GM23338 (cell line): ENCODE measurements around the gene PMAIP1. TPM values are rescaled to one million over a fixed set of nuclear protein-coding genes. Genes with fewer than 3 reads are reported as not detected.

ENCODE experiments used
- ATAC-seq: fragments of 200-7000 bp; cut with Tn5 transposase; 3 replicates; pipeline ENCODE4 v1.9.1; 2020
- DNase-seq: peaks from one replicate; pipeline ENCODE4 v3.0.0-alpha.2; 2015; ENCODE audit warnings: low spot score
- H2AFZ ChIP-seq: fragments of 200-600 bp; sonication (generic); 2 replicates; pipeline ENCODE4 v1.8.0; 2016; ENCODE audit warnings: antibody characterized with exemption, mild to moderate bottlenecking, moderate library complexity
- H3F3A ChIP-seq: fragments of 200-600 bp; sonication (generic); replicated peaks from 2 replicates; pipeline ENCODE4 v1.8.0; 2017; ENCODE audit warnings: antibody characterized with exemption, mixed run types, low read depth
- H3K27ac ChIP-seq: fragments of 200-600 bp; sonication (generic); 2 replicates; pipeline ENCODE4 v1.6.1; 2016; ENCODE audit warnings: low read depth
- H3K27me3 ChIP-seq: fragments of 200-600 bp; sonication (generic); 2 replicates; pipeline ENCODE4 v1.8.0; 2016; ENCODE audit warnings: mild to moderate bottlenecking, mixed run types, moderate library complexity; ENCODE audit not compliant: insufficient read depth
- H3K36me3 ChIP-seq: fragments of 200-600 bp; sonication (generic); 2 replicates; pipeline ENCODE4 v1.8.0; 2016; ENCODE audit warnings: mild to moderate bottlenecking; ENCODE audit not compliant: insufficient read depth
- H3K4me1 ChIP-seq: fragments of 200-600 bp; sonication (generic); 2 replicates; pipeline ENCODE4 v1.8.0; 2016; ENCODE audit warnings: mild to moderate bottlenecking, moderate library complexity; ENCODE audit not compliant: insufficient read depth
- H3K4me2 ChIP-seq: fragments of 200-600 bp; sonication (generic); 2 replicates; pipeline ENCODE4 v1.7.1; 2017; ENCODE audit warnings: mixed run types
- H3K4me3 ChIP-seq: fragments of 200-600 bp; sonication (generic); 2 replicates; pipeline ENCODE4 v1.6.1; 2016; ENCODE audit warnings: mixed run types
- H3K79me2 ChIP-seq: fragments of 200-600 bp; sonication (generic); replicated peaks from 2 replicates; pipeline ENCODE4 v1.8.0; 2017; ENCODE audit warnings: mild to moderate bottlenecking; ENCODE audit not compliant: insufficient read depth
- H3K9me2 ChIP-seq: fragments of 200-600 bp; sonication (generic); 2 replicates; pipeline ENCODE4 v1.8.0; 2017; ENCODE audit not compliant: insufficient read depth
- H4K20me1 ChIP-seq: fragments of 200-600 bp; sonication (generic); replicated peaks from 2 replicates; pipeline ENCODE4 v1.8.0; 2017; ENCODE audit warnings: mild to moderate bottlenecking; ENCODE audit not compliant: insufficient read depth
- H3K27ac Mint-ChIP-seq: 2 replicates; pipeline ENCODE4 v1.8.0; 2020; ENCODE audit warnings: inconsistent platforms, mild to moderate bottlenecking, moderate library complexity, mixed read lengths
- H3K27me3 Mint-ChIP-seq: 3 replicates; pipeline ENCODE4 v1.8.0; 2022; ENCODE audit warnings: low read depth, mild to moderate bottlenecking, moderate library complexity, mixed read lengths, inconsistent platforms; ENCODE audit not compliant: insufficient read depth, poor library complexity
- H3K36me3 Mint-ChIP-seq: 3 replicates; pipeline ENCODE4 v1.8.0; 2021; ENCODE audit warnings: low read depth, mild to moderate bottlenecking, inconsistent platforms, moderate library complexity, mixed read lengths
- H3K4me1 Mint-ChIP-seq: 3 replicates; pipeline ENCODE4 v1.8.0; 2020; ENCODE audit warnings: mild to moderate bottlenecking, inconsistent platforms, mixed read lengths
- H3K4me3 Mint-ChIP-seq: 3 replicates; pipeline ENCODE4 v1.8.0; 2021; ENCODE audit warnings: moderate library complexity, mild to moderate bottlenecking, inconsistent platforms, mixed read lengths
- H3K9me3 Mint-ChIP-seq: 3 replicates; pipeline ENCODE4 v1.8.0; 2020; ENCODE audit warnings: moderate library complexity, mild to moderate bottlenecking, inconsistent platforms, mixed read lengths
- ZNF331 ChIP-seq: fragments of 250-450 bp; sonication (Bioruptor Pico); IDR thresholded peaks from 2 replicates; pipeline ENCODE4 v1.5.0; 2020; ENCODE audit warnings: low read depth, mild to moderate bottlenecking, moderate library complexity
- polyA plus RNA-seq: library from polyadenylated mRNA; unstranded; fragments of >200 nt; fragmentation: Nextera tagmentation; extraction: Ambion mirVana; gene quantifications from 2 replicates; pipeline ENCODE4 v1.2.1, GENCODE V29; 2016
- total RNA-seq: library from RNA; depleted of rRNA; stranded (reverse); fragments of >200 nt; shearing (Covaris generic); gene quantifications from 2 replicates; pipeline ENCODE4 v1.2.3, GENCODE V29; 2014
- TF ChIP-seq, protein P1 (sequence below): fragments of 250-450 bp; sonication (Bioruptor Pico); IDR thresholded peaks from 2 replicates; pipeline ENCODE4 v1.5.0; 2020; ENCODE audit warnings: mild to moderate bottlenecking, moderate library complexity

Gene PMAIP1
- total and polyA plus RNA-seq, 2 experiments from 2014 or later, result 156 to 296 TPM

DNA sequence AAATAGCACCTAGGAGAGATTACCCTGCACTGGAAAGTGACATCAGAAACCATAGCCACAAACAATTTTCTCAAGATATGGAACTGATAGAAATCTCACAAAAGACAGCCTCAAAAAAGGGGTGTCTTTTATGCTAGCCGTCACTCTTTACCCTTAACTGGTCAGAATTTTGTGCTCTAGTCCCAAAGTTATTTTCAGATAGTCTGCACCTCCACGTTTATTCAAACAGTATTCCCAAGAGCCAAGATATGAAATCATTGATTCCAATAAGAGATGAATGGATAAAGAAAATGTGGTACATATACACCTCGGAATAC is 23.5 kb upstream of the PMAIP1 start (continued):
- TF ChIP-seq, protein P1, sequence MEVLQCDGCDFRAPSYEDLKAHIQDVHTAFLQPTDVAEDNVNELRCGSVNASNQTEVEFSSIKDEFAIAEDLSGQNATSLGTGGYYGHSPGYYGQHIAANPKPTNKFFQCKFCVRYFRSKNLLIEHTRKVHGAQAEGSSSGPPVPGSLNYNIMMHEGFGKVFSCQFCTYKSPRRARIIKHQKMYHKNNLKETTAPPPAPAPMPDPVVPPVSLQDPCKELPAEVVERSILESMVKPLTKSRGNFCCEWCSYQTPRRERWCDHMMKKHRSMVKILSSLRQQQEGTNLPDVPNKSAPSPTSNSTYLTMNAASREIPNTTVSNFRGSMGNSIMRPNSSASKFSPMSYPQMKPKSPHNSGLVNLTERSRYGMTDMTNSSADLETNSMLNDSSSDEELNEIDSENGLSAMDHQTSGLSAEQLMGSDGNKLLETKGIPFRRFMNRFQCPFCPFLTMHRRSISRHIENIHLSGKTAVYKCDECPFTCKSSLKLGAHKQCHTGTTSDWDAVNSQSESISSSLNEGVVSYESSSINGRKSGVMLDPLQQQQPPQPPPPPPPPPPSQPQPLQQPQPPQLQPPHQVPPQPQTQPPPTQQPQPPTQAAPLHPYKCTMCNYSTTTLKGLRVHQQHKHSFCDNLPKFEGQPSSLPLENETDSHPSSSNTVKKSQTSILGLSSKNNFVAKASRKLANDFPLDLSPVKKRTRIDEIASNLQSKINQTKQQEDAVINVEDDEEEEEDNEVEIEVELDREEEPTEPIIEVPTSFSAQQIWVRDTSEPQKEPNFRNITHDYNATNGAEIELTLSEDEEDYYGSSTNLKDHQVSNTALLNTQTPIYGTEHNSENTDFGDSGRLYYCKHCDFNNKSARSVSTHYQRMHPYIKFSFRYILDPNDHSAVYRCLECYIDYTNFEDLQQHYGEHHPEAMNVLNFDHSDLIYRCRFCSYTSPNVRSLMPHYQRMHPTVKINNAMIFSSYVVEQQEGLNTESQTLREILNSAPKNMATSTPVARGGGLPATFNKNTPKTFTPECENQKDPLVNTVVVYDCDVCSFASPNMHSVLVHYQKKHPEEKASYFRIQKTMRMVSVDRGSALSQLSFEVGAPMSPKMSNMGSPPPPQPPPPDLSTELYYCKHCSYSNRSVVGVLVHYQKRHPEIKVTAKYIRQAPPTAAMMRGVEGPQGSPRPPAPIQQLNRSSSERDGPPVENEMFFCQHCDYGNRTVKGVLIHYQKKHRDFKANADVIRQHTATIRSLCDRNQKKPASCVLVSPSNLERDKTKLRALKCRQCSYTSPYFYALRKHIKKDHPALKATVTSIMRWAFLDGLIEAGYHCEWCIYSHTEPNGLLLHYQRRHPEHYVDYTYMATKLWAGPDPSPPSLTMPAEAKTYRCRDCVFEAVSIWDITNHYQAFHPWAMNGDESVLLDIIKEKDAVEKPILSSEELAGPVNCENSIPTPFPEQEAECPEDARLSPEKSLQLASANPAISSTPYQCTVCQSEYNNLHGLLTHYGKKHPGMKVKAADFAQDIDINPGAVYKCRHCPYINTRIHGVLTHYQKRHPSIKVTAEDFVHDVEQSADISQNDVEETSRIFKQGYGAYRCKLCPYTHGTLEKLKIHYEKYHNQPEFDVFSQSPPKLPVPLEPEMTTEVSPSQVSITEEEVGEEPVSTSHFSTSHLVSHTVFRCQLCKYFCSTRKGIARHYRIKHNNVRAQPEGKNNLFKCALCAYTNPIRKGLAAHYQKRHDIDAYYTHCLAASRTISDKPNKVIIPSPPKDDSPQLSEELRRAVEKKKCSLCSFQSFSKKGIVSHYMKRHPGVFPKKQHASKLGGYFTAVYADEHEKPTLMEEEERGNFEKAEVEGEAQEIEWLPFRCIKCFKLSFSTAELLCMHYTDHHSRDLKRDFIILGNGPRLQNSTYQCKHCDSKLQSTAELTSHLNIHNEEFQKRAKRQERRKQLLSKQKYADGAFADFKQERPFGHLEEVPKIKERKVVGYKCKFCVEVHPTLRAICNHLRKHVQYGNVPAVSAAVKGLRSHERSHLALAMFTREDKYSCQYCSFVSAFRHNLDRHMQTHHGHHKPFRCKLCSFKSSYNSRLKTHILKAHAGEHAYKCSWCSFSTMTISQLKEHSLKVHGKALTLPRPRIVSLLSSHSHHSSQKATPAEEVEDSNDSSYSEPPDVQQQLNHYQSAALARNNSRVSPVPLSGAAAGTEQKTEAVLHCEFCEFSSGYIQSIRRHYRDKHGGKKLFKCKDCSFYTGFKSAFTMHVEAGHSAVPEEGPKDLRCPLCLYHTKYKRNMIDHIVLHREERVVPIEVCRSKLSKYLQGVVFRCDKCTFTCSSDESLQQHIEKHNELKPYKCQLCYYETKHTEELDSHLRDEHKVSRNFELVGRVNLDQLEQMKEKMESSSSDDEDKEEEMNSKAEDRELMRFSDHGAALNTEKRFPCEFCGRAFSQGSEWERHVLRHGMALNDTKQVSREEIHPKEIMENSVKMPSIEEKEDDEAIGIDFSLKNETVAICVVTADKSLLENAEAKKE (CRISPR knock-in tag), result no peak

DNA sequence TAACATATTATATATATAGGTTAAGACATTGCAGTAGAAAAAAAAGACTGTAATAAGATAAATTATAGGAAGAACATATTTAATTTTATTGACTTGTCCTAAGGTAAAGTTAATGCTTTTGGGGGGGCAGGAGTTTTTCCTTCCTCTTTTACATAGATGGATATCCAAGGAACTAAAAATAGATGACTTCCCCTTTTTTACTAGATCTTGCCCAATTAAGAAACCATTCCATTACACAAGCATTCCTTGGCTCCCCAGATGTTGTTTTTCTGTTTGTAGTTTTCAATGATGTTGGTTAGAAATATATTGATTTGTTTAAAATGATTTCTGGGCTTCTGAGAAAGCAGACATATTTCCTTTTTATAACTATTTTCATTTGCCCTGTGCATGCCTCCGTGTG is 22.4 kb upstream of the PMAIP1 start:
- H3K9me3 Mint-ChIP-seq, result no peaks in the 10 kb centered on the region

More for the DNA sequence above, 22.4 kb upstream of the PMAIP1 start:
- no peak overlapping the region for H3K4me2 ChIP-seq
- no peaks in the 10 kb centered on the region for H3F3A ChIP-seq
- H3K4me1 ChIP-seq, result peaks cover 33% of the 10 kb centered on the region
- TF ChIP-seq, protein P1 (CRISPR knock-in tag), result no peak
- no peak for TF ChIP-seq ZNF331 (CRISPR knock-in tag)
- Mint-ChIP-seq H3K4me3 (no peak overlapping the region), H3K4me1 (peaks cover 34% of the 10 kb centered on the region), H3K27ac (no peak overlapping the region), H3K36me3 (no peaks in the 10 kb centered on the region), H3K27me3 (peaks cover 3% of the 10 kb centered on the region)
- DNase-seq, result no peak
- H4K20me1 ChIP-seq, result no peaks in the 10 kb centered on the region
- no peaks in the 10 kb centered on the region for H3K27me3 ChIP-seq
- H2AFZ ChIP-seq, result no peak overlapping the region
- H3K4me3 ChIP-seq, result no peak overlapping the region
- no peak overlapping the region for H3K27ac ChIP-seq
- no peaks in the 10 kb centered on the region for H3K36me3 ChIP-seq
- no peaks in the 10 kb centered on the region for H3K79me2 ChIP-seq
- no peak for ATAC-seq
- H3K9me2 ChIP-seq, result no peaks in the 10 kb centered on the region
